Measurements from ENCODE around the gene PLEKHA3.

- TF ChIP-seq POLR2A (IDR thresholded peaks at IDR 0.05) (no peak), CTCF (IDR thresholded peaks at IDR 0.05) (no peak)
These were observed 31.1 kb upstream of the PLEKHA3 start for GRCh38 chr2:178448968-178449661.
